Neural cell (in vitro differentiated cells): Measurements from ENCODE around the gene KIF27.

Experiments used
- EP300 ChIP-seq: fragments of 450-650 bp; conservative IDR thresholded peaks from 2 replicates; pipeline ENCODE4 v1.6.1; 2014; ENCODE audit warnings: antibody characterized with exemption, mild to moderate bottlenecking, moderate library complexity; ENCODE audit not compliant: poor library complexity, severe bottlenecking
- EZH2 ChIP-seq: fragments of 200-600, 300-800 bp; shearing (Covaris generic), sonication (generic); IDR thresholded peaks from 2 replicates; pipeline ENCODE4 v1.6.1; 2014; ENCODE audit warnings: antibody characterized with exemption, low read length, borderline replicate concordance, mild to moderate bottlenecking; ENCODE audit not compliant: insufficient read depth, poor library complexity, severe bottlenecking
- MXI1 ChIP-seq: fragments of 450-650 bp; conservative IDR thresholded peaks from 2 replicates; pipeline ENCODE4 v1.6.1; 2014; ENCODE audit warnings: antibody characterized with exemption, mild to moderate bottlenecking; ENCODE audit not compliant: poor library complexity, severe bottlenecking
- POLR2AphosphoS5 ChIP-seq: IDR thresholded peaks from 2 replicates; pipeline ENCODE4 v1.6.1; 2012
- RAD21 ChIP-seq: fragments of 450-650 bp; conservative IDR thresholded peaks from 2 replicates; pipeline ENCODE4 v1.6.1; 2014; ENCODE audit warnings: antibody characterized with exemption, mild to moderate bottlenecking, moderate library complexity
- SMC3 ChIP-seq: fragments of 450-650 bp; conservative IDR thresholded peaks from 2 replicates; pipeline ENCODE4 v1.6.1; 2014; ENCODE audit warnings: antibody characterized with exemption, mild to moderate bottlenecking, moderate library complexity; ENCODE audit not compliant: poor library complexity
- TAF1 ChIP-seq: IDR thresholded peaks from 2 replicates; pipeline ENCODE4 v1.6.1; 2012; ENCODE audit warnings: low read depth
- TF ChIP-seq, protein P1 (sequence below): fragments of 450-650 bp; IDR thresholded peaks from 2 replicates; pipeline ENCODE4 v1.5.1; 2014; ENCODE audit warnings: antibody characterized with exemption, mild to moderate bottlenecking, moderate library complexity; ENCODE audit not compliant: poor library complexity, severe bottlenecking
- TF ChIP-seq, protein P2 (sequence below): IDR thresholded peaks from 2 replicates; pipeline ENCODE4 v1.6.1; 2012; ENCODE audit warnings: borderline replicate concordance

DNA sequence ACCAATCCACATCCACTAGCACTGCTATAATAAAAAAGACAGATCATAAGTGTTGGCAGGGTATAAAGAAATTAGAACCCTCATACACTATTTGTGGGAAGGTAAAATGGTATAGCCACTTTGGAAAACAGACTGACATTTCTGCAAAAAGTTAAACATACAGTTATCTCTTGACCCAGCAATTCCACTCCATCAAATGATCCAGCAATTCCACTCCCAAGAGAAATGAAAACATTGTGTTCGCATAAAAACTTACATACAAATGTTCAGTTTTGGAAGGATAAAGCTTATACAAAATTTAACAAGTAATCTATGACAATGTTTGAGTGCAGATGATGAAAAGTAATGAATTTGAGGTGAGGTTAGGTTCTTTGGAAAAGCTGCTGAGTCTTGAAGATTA, 2.1 kb downstream of the KIF27 start:
- TF ChIP-seq RAD21, result no peak
- TF ChIP-seq, protein P1, sequence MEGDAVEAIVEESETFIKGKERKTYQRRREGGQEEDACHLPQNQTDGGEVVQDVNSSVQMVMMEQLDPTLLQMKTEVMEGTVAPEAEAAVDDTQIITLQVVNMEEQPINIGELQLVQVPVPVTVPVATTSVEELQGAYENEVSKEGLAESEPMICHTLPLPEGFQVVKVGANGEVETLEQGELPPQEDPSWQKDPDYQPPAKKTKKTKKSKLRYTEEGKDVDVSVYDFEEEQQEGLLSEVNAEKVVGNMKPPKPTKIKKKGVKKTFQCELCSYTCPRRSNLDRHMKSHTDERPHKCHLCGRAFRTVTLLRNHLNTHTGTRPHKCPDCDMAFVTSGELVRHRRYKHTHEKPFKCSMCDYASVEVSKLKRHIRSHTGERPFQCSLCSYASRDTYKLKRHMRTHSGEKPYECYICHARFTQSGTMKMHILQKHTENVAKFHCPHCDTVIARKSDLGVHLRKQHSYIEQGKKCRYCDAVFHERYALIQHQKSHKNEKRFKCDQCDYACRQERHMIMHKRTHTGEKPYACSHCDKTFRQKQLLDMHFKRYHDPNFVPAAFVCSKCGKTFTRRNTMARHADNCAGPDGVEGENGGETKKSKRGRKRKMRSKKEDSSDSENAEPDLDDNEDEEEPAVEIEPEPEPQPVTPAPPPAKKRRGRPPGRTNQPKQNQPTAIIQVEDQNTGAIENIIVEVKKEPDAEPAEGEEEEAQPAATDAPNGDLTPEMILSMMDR, result no peak
- no peak for TF ChIP-seq EZH2
- TF ChIP-seq, protein P2, sequence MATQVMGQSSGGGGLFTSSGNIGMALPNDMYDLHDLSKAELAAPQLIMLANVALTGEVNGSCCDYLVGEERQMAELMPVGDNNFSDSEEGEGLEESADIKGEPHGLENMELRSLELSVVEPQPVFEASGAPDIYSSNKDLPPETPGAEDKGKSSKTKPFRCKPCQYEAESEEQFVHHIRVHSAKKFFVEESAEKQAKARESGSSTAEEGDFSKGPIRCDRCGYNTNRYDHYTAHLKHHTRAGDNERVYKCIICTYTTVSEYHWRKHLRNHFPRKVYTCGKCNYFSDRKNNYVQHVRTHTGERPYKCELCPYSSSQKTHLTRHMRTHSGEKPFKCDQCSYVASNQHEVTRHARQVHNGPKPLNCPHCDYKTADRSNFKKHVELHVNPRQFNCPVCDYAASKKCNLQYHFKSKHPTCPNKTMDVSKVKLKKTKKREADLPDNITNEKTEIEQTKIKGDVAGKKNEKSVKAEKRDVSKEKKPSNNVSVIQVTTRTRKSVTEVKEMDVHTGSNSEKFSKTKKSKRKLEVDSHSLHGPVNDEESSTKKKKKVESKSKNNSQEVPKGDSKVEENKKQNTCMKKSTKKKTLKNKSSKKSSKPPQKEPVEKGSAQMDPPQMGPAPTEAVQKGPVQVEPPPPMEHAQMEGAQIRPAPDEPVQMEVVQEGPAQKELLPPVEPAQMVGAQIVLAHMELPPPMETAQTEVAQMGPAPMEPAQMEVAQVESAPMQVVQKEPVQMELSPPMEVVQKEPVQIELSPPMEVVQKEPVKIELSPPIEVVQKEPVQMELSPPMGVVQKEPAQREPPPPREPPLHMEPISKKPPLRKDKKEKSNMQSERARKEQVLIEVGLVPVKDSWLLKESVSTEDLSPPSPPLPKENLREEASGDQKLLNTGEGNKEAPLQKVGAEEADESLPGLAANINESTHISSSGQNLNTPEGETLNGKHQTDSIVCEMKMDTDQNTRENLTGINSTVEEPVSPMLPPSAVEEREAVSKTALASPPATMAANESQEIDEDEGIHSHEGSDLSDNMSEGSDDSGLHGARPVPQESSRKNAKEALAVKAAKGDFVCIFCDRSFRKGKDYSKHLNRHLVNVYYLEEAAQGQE, result no peak
- no peak for TF ChIP-seq EP300
- no peak for TF ChIP-seq POLR2AphosphoS5
- TF ChIP-seq MXI1, result no peak
- no peak for TF ChIP-seq SMC3
- no peak for TF ChIP-seq TAF1
